Right ventricle myocardium inferior (tissue), 1 donor: Measurements from ENCODE around the gene NPM1. TPM values are rescaled to one million over a fixed set of nuclear protein-coding genes. Genes with fewer than 3 reads are reported as not detected.

Experiments used
- microRNA-seq: library from miRNA; unstranded; fragments of <30 nt; microRNA quantifications from one replicate; pipeline ENCODE4 v1.2.0, GENCODE V29; 2020
- total RNA-seq: library from RNA; stranded (reverse); fragmentation: NEBNext Ultra II Directional; extraction: Animal tissue kit (Norgen Biotek cat#: 25700); gene quantifications from one replicate; pipeline ENCODE4 v1.2.1, GENCODE V29; 2021
- donor health status: DM: no; HTN: yes; CAD: no; lungs with severe emphysema.

NPM1 gene
- total RNA-seq, 1 donor from 2014 or later, result 365 TPM

Small RNAs within 50 kb of the gene (microRNA-seq; reads per million reads assigned to microRNA genes)
- gene MIR3912, result 3.3 reads per million

Other genes with a start within 250 kb of the NPM1 start
- not detected for gene TLX3, start 78.6 kb upstream of the NPM1 start, total RNA-seq
- 10.1 TPM for gene FGF18, start 31.8 kb downstream of the NPM1 start, total RNA-seq